ENCODE measurements around the gene RASGEF1B. TPM values are rescaled to one million over a fixed set of nuclear protein-coding genes. Genes with fewer than 3 reads are reported as not detected.

RASGEF1B gene
- total RNA-seq, 1 donor from 2014 or later = 7.2 TPM

DNA sequence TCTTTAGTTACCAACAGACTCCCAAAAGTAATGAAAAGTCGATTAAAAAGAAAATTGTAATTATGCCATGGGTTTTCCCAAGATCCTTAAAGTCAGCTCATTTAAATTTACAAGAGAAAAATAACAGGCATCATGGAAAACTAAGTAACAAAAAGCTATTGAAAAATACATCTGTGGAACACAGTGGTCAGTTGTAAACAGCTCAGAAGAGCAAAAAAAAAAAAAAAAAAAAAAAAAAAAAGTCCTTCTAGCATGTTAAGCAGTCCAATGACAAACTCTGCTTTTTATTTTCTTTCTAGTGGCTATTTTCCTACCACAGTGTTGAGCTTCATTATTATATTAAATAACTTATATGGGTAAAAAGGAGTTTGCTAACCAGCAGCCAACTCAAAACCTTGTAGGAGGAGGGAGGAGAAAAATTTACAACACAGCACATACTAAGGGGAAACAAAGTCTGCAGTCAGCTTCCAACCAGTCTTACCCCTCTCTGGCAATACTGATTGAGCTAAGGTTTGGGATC is 44.9 kb downstream of the RASGEF1B start:
- no peaks in the 10 kb centered on the region for H3K9me3 Mint-ChIP-seq
- peaks cover 2% of the 10 kb centered on the region for H3K4me1 Mint-ChIP-seq
- H3K27ac Mint-ChIP-seq = no peak overlapping the region
- H3K36me3 Mint-ChIP-seq = peaks cover 11% of the 10 kb centered on the region
- no peak for DNase-seq (ENCODE audit: low spot score in 2 of 2, unreplicated experiment in 2 of 2)
- H3K27me3 Mint-ChIP-seq (ENCODE audit: low read depth) = no peaks in the 10 kb centered on the region
- TF ChIP-seq, protein P1, sequence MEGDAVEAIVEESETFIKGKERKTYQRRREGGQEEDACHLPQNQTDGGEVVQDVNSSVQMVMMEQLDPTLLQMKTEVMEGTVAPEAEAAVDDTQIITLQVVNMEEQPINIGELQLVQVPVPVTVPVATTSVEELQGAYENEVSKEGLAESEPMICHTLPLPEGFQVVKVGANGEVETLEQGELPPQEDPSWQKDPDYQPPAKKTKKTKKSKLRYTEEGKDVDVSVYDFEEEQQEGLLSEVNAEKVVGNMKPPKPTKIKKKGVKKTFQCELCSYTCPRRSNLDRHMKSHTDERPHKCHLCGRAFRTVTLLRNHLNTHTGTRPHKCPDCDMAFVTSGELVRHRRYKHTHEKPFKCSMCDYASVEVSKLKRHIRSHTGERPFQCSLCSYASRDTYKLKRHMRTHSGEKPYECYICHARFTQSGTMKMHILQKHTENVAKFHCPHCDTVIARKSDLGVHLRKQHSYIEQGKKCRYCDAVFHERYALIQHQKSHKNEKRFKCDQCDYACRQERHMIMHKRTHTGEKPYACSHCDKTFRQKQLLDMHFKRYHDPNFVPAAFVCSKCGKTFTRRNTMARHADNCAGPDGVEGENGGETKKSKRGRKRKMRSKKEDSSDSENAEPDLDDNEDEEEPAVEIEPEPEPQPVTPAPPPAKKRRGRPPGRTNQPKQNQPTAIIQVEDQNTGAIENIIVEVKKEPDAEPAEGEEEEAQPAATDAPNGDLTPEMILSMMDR (IDR thresholded peaks at IDR 0.05; ENCODE audit: unreplicated experiment) = no peak
- no peak overlapping the region for H3K4me3 Mint-ChIP-seq

DNA sequence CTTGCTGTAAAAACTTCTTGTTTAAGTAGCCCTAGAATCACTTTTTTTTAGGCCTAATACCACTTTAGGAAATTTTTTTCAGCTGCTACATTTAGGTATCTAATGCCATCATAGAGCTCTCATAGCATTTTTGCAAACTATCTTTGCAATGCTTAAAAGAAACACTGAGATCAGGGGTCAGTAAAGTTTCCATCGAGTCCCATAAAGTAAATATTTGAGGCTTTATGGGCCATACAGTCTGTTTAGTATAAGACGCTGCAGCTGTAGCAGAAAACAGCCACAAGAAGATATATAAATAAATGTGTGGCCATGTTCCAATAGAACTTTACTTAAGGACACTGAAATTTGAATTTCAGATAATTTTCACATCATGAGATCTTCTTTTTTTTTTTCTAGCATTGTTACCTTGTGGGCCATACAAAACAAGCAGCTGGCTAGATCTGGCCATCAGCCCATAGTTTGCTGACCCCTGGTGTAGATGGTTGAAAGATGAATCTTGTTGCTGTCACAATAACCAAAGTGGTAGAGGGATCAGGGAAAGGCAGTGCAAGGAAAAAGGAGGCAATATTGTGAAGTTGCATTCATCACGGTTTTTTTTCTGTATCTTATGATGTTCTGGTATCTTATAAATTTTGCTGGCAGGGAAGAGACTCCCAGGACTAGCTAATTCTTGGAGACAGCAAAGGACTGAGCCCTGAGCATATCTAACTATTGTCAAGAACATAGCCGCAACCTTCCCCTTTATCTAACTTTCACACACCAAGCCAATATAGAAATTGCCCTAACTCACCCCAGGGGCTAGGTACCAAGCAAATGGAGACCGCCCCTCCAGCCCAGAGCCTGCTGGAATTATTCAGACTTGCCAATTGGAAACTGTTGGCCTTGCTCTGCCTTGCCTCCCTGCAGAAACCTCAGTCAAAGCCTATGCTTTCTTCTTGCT is 46.6 kb downstream of the RASGEF1B start:
- DNase-seq (ENCODE audit: low spot score in 2 of 2, unreplicated experiment in 2 of 2) = no peak
- Mint-ChIP-seq H3K27me3 (ENCODE audit: low read depth) (no peaks in the 10 kb centered on the region), H3K36me3 (peaks cover 8% of the 10 kb centered on the region), H3K4me3 (no peak overlapping the region), H3K9me3 (no peaks in the 10 kb centered on the region), H3K27ac (peak overlapping the region; percentile 4), H3K4me1 (peaks cover 2% of the 10 kb centered on the region)
- TF ChIP-seq, protein P1 (IDR thresholded peaks at IDR 0.05; ENCODE audit: unreplicated experiment) = no peak

DNA sequence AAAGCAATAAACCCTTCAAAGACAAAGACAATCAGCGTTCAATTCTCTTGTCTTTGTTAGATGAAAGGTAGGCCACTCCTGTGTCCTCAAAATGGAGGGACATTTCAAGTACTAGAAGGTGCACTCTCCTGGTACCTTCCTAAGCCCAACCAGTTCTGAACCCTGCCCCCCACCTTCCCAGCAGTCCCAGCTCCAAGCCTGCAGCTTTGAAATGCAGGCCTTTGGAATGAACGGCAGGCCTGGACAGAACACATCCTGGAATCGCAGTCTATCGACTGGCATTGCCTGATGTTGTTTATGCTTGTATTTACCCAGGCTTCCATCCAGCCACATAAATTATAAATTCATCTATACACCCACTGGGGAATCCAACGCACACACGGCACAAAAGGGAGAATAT is 47.4 kb downstream of the RASGEF1B start:
- Mint-ChIP-seq H3K27ac (peak overlapping the region; percentile 4), H3K9me3 (no peaks in the 10 kb centered on the region), H3K4me3 (no peak overlapping the region), H3K27me3 (ENCODE audit: low read depth) (no peaks in the 10 kb centered on the region), H3K4me1 (peaks cover 2% of the 10 kb centered on the region), H3K36me3 (peaks cover 4% of the 10 kb centered on the region)
- TF ChIP-seq, protein P1 (IDR thresholded peaks at IDR 0.05; ENCODE audit: unreplicated experiment) = no peak
- no peak for DNase-seq (ENCODE audit: low spot score in 2 of 2, unreplicated experiment in 2 of 2)

DNA sequence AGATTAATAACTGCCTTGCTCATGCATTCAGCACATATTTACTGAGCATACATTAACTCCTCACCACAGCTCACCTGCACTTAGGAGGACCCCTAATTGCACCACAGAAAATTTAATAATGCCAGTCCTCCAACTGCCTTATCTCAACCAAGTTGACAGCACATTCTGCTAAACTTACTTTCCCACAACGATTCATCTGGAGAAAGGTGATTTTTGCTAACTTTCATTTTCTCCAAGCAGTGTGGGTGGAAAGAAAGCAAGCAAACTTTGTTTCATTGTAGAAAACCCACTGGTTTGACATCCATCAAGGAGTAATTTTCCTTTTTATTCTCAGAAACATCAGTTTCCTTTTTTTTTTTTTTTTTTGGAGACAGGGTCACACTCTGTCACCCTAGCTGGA is 49.1 kb downstream of the RASGEF1B start:
- Mint-ChIP-seq H3K27me3 (ENCODE audit: low read depth) (peaks cover 5% of the 10 kb centered on the region), H3K4me3 (no peak overlapping the region), H3K9me3 (no peaks in the 10 kb centered on the region), H3K36me3 (no peaks in the 10 kb centered on the region), H3K4me1 (peaks cover 2% of the 10 kb centered on the region), H3K27ac (no peak overlapping the region)
- DNase-seq (ENCODE audit: low spot score in 2 of 2, unreplicated experiment in 2 of 2) = no peak
- TF ChIP-seq, protein P1 (IDR thresholded peaks at IDR 0.05; ENCODE audit: unreplicated experiment) = no peak

DNA sequence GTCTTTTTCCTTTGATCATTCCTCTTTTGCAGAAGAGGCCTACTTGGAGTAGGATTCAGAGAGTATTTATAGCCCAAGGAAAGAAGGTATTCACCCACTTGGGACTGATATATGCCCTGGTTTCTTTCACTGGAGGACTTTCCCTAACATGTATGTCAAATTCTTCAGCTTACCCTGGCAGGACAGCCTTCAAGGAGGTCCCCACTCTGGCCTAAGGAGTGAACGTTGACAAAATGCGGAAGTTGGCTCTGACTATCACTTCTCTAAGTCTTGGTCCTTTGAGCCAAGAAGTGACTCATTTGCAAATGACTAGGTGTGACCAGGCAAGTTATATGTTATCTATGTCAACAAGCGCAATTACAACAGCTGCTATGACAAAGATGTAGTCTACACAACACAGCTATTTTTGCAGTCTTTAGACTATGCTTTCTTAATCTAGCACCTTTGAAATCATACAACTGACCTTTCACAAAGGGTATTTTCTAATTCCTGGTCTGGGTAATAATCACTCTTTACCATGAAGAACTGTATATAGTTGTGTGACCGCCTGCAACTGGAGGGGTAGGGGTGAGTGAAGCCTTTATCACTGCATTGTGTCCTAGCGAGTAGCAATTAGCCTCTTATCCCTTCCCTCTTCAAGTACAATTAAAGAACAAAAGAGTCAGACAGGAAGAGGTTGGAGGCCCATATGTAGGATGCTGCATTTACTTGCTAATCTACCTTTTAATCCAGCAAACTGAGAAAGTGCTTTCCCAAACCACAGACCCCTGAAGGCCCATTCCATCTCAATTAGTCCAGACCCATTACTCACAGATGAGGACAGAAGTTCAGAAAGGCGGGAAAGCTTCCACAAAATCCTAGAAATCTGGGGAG is 50.1 kb downstream of the RASGEF1B start:
- no peak overlapping the region for H3K27ac Mint-ChIP-seq
- H3K9me3 Mint-ChIP-seq = no peaks in the 10 kb centered on the region
- no peak for DNase-seq (ENCODE audit: low spot score in 2 of 2, unreplicated experiment in 2 of 2)
- H3K36me3 Mint-ChIP-seq = no peaks in the 10 kb centered on the region
- H3K4me1 Mint-ChIP-seq = no peaks in the 10 kb centered on the region
- peaks cover 5% of the 10 kb centered on the region for H3K27me3 Mint-ChIP-seq (ENCODE audit: low read depth)
- TF ChIP-seq, protein P1 (IDR thresholded peaks at IDR 0.05; ENCODE audit: unreplicated experiment) = no peak
- H3K4me3 Mint-ChIP-seq = no peak overlapping the region
